Ishikawa (cell line): ENCODE results near the gene PTTG1.

ENCODE experiments used
- CEBPB ChIP-seq: IDR thresholded peaks from 2 replicates; pipeline ENCODE4 v1.6.1; 2012
- CREB1 ChIP-seq: IDR thresholded peaks from 2 replicates; pipeline ENCODE4 v1.6.1; 2012; ENCODE audit warnings: low read depth
- EGR1 ChIP-seq: IDR thresholded peaks from 2 replicates; pipeline ENCODE4 v1.6.1; 2012
- EP300 ChIP-seq: IDR thresholded peaks from 2 replicates; pipeline ENCODE4 v1.6.1; 2012; ENCODE audit warnings: borderline replicate concordance
- FOXM1 ChIP-seq: IDR thresholded peaks from 2 replicates; pipeline ENCODE4 v1.6.1; 2012; ENCODE audit warnings: low read depth, borderline replicate concordance
- NFIC ChIP-seq: IDR thresholded peaks from 2 replicates; pipeline ENCODE4 v1.6.1; 2012
- RAD21 ChIP-seq: IDR thresholded peaks from 2 replicates; pipeline ENCODE4 v1.6.1; 2012; ENCODE audit warnings: low read depth
- TAF1 ChIP-seq: IDR thresholded peaks from 2 replicates; pipeline ENCODE4 v1.6.1; 2012; ENCODE audit warnings: low read depth, mild to moderate bottlenecking
- TCF12 ChIP-seq: IDR thresholded peaks from 2 replicates; pipeline ENCODE4 v1.6.1; 2012; ENCODE audit warnings: low read depth
- TEAD4 ChIP-seq: IDR thresholded peaks from 2 replicates; pipeline ENCODE4 v1.6.1; 2012
- USF1 ChIP-seq: IDR thresholded peaks from 2 replicates; pipeline ENCODE4 v1.6.1; 2012
- YY1 ChIP-seq: IDR thresholded peaks from 2 replicates; pipeline ENCODE4 v1.6.1; 2012; ENCODE audit warnings: low read depth
- ZBTB7A ChIP-seq: IDR thresholded peaks from 2 replicates; pipeline ENCODE4 v1.6.1; 2012; ENCODE audit warnings: low read depth
- TF ChIP-seq, protein P1 (sequence below): IDR thresholded peaks from 2 replicates; pipeline ENCODE4 v1.6.1; 2012
- TF ChIP-seq, protein P2 (sequence below): IDR thresholded peaks from 2 replicates; pipeline ENCODE4 v1.6.1; 2012; ENCODE audit warnings: low read depth, mild to moderate bottlenecking

Gene PTTG1

GRCh38 chr5:160445132-160445531 is 23.5 kb downstream of the PTTG1 start:
- TF ChIP-seq YY1 (no peak), TCF12 (no peak), EP300 (no peak), ZBTB7A (no peak), EGR1 (no peak), USF1 (no peak), CEBPB (no peak), TEAD4 (no peak), RAD21 (no peak), TAF1 (no peak), FOXM1 (no peak), CREB1 (no peak), NFIC (no peak)
- TF ChIP-seq, protein P1, sequence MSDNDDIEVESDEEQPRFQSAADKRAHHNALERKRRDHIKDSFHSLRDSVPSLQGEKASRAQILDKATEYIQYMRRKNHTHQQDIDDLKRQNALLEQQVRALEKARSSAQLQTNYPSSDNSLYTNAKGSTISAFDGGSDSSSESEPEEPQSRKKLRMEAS = no peak
- TF ChIP-seq, protein P2, sequence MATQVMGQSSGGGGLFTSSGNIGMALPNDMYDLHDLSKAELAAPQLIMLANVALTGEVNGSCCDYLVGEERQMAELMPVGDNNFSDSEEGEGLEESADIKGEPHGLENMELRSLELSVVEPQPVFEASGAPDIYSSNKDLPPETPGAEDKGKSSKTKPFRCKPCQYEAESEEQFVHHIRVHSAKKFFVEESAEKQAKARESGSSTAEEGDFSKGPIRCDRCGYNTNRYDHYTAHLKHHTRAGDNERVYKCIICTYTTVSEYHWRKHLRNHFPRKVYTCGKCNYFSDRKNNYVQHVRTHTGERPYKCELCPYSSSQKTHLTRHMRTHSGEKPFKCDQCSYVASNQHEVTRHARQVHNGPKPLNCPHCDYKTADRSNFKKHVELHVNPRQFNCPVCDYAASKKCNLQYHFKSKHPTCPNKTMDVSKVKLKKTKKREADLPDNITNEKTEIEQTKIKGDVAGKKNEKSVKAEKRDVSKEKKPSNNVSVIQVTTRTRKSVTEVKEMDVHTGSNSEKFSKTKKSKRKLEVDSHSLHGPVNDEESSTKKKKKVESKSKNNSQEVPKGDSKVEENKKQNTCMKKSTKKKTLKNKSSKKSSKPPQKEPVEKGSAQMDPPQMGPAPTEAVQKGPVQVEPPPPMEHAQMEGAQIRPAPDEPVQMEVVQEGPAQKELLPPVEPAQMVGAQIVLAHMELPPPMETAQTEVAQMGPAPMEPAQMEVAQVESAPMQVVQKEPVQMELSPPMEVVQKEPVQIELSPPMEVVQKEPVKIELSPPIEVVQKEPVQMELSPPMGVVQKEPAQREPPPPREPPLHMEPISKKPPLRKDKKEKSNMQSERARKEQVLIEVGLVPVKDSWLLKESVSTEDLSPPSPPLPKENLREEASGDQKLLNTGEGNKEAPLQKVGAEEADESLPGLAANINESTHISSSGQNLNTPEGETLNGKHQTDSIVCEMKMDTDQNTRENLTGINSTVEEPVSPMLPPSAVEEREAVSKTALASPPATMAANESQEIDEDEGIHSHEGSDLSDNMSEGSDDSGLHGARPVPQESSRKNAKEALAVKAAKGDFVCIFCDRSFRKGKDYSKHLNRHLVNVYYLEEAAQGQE = no peak

DNA sequence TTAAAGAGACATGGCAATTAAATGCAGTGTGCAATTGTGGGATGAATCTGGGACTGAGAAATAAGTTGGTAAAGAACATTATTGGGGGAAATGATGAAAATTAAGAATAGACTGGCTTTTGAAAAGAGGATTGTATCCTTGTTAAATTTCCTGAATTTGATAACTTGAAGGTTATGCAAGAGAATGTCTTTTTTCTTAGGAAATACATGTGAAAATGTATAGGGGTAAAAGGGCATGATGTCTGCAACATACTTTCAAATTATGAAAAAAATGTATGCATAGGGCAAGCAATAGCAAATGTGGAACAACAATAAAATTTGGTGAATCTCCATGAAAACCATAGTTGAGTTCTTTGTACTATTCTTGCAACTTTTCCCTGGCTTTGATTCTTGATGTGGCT is 24.1 kb downstream of the PTTG1 start:
- TF ChIP-seq NFIC (no peak), RAD21 (no peak), ZBTB7A (no peak), EP300 (no peak), USF1 (no peak), TEAD4 (no peak), TCF12 (no peak), FOXM1 (no peak), CREB1 (no peak), YY1 (no peak), TAF1 (no peak), CEBPB (no peak), EGR1 (no peak)
- TF ChIP-seq, protein P1 = no peak

GRCh38 chr5:160448886-160449285 is 27.2 kb downstream of the PTTG1 start:
- TF ChIP-seq EP300 (no peak), TCF12 (no peak), FOXM1 (no peak)

DNA sequence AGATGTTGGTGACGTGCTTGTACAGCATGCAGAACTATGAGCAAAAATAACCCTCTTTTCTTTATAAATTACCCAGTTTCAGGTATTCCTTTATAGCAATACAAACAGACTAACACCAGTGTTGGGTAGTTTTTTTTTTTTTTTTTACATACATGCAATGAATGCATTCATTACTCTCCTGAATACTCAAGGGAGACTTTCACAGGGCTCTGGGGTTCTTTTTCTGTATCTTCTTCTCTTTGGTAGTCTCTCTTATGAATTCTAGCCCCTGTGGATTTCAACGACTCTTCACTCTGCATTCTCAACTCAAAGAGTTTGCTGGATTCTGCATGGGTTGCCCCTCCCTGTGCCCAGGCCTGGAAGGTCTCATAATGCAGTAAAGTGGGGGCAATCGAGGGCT is 27.8 kb downstream of the PTTG1 start:
- no peak for TF ChIP-seq TCF12
- TF ChIP-seq FOXM1 = no peak
- no peak for TF ChIP-seq EGR1
- no peak for TF ChIP-seq TEAD4
- no peak for TF ChIP-seq CREB1
- no peak for TF ChIP-seq USF1
- TF ChIP-seq EP300 = no peak
- TF ChIP-seq YY1 = no peak
- TF ChIP-seq ZBTB7A = no peak
- no peak for TF ChIP-seq CEBPB
- no peak for TF ChIP-seq RAD21
- TF ChIP-seq NFIC = no peak
- TF ChIP-seq, protein P1 = no peak
- TF ChIP-seq, protein P2 = no peak
- no peak for TF ChIP-seq TAF1

DNA sequence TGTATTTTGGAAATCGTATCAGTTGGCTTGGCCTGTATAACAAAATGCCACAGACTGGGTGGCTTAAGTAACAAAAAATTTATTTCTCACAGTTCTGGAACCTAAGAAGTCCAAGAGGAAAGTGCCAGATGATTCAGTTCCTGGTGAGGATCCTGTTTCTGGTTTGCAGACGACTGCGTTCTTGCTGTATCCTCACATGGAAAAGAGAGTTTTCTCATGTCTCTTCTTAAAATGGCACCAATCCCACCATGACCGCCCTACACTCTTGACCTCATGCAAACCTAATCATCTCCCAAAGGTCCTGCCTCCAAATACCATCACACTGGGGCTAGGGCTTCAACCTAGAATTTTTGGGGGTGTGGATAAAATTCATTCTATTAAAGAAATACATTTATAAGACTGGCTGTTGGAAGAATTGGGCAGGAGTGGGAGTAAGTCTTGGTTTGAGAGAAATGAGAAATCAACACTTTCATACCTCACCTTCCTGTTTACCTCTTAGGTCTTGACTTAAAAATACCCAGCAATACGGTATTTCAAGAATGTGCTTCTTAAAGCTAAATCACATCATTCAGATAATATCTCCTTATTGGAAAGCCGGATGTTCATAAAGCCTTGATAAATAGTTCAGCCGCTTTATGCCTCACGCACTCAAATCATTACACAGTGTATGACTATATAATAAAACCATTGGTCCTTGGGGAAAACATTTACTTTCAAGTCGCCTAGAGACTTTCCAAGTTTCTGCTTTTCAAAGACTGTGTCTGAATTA is 28.7 kb downstream of the PTTG1 start:
- TF ChIP-seq TAF1 = no peak
- TF ChIP-seq, protein P2 = no peak
- TF ChIP-seq EGR1 = no peak
- TF ChIP-seq TEAD4 = no peak
- TF ChIP-seq ZBTB7A = no peak
- TF ChIP-seq TCF12 = no peak
- TF ChIP-seq EP300 = no peak
- TF ChIP-seq RAD21 = no peak
- no peak for TF ChIP-seq YY1
- no peak for TF ChIP-seq CREB1
- no peak for TF ChIP-seq FOXM1
